HCT116 (cell line): ENCODE measurements around the gene DEFB127. TPM values are rescaled to one million over a fixed set of nuclear protein-coding genes. Genes with fewer than 3 reads are reported as not detected.
"Not testable (repeated sequence)": the region's sequence is repeated elsewhere in the genome, so short reads cannot be mapped to it uniquely, and the experiment has no call there.

Experiments
- ATAC-seq: fragments of 200-7000 bp; cut with Tn5 transposase; 2 replicates; pipeline ENCODE4 v1.9.1; 2020; ENCODE audit warnings: mild to moderate bottlenecking, moderate library complexity
- BruUV-seq: library from RNA; stranded (reverse); fragments of 400-500 nt; replicated peaks from 2 replicates; lab custom pipeline; 2021; lab: Mats Ljungman, UMichigan
- CTCF ChIA-PET: fragments of 300-600 bp; sonication (Branson Sonifier 250); formaldehyde crosslinking; loops from one replicate; lab custom pipeline; 2021; ENCODE audit warnings: antibody characterized with exemption; lab: Charles Lee
- POLR2A ChIA-PET: fragments of 300-600, 350-600 bp; sonication (Branson Sonifier 250); formaldehyde crosslinking; loops from one replicate; lab custom pipeline; 2021; ENCODE audit warnings: antibody characterized with exemption; lab: Charles Lee
- RAD21 ChIA-PET, 2 experiments: fragments of 300-600 bp; sonication (Branson Sonifier 250); formaldehyde crosslinking; loops; one replicate each; lab custom pipeline; 2023; ENCODE audit warnings: low total read pairs in 2 of 2; ENCODE audit not compliant: uncharacterized antibody in 2 of 2, unreplicated experiment in 2 of 2, low non-redundant PET in 1 of 2; lab: Charles Lee
- DNase-seq: peaks from one replicate; pipeline ENCODE4 v3.0.0-alpha.2; 2010; ENCODE audit warnings: low read depth, low spot score
- H2AFZ ChIP-seq: fragments of 200-600 bp; shearing (Covaris generic), sonication (generic); 2 replicates; pipeline ENCODE4 v1.6.1; 2017; ENCODE audit warnings: low read depth, mixed run types, mixed read lengths, antibody characterized with exemption, low read length; ENCODE audit not compliant: poor library complexity, severe bottlenecking
- H3K27ac ChIP-seq: 2 replicates; pipeline ENCODE4 v1.5.1; 2012; ENCODE audit warnings: low read depth, low read length
- H3K27me3 ChIP-seq: fragments of 200-600 bp; sonication (generic); 2 replicates; pipeline ENCODE4 v1.6.1; 2016; ENCODE audit warnings: mixed run types, low read length, mixed read lengths; ENCODE audit not compliant: insufficient read depth
- H3K36me3 ChIP-seq, 2 experiments: fragments of 200-500 bp in 1 of 2; fragments of 200-600 bp in 1 of 2; sonication (Bioruptor generic) in 1 of 2; sonication (generic) in 1 of 2; 2 replicates each; pipeline versions ENCODE4 v1.5.1 to v1.6.1; 2014 to 2016; ENCODE audit warnings: low read length in 2 of 2, inconsistent platforms in 1 of 2, mixed read lengths in 1 of 2, mixed run types in 1 of 2; ENCODE audit not compliant: insufficient read depth in 2 of 2, control insufficient read depth in 1 of 2
- H3K4me1 ChIP-seq, 2 experiments: fragments of 200-600 bp in 1 of 2; sonication (generic) in 1 of 2; 2 replicates each; pipeline versions ENCODE4 v1.5.1 to v1.6.1; 2012 to 2017; ENCODE audit warnings: low read length in 2 of 2, inconsistent platforms in 1 of 2, mild to moderate bottlenecking in 1 of 2, mixed read lengths in 1 of 2, mixed run types in 1 of 2, moderate library complexity in 1 of 2; ENCODE audit not compliant: insufficient read depth in 2 of 2, control insufficient read depth in 1 of 2
- H3K4me2 ChIP-seq: fragments of 200-600 bp; sonication (generic); 2 replicates; pipeline ENCODE4 v1.6.1; 2017; ENCODE audit warnings: mixed run types, low read length, mixed read lengths
- H3K4me3 ChIP-seq, 2 experiments: fragments of 200-600 bp in 1 of 2; sonication (generic) in 1 of 2; replicated peaks in 1 of 2; 2 replicates each; pipeline ENCODE4 v1.5.1; 2011 to 2016; ENCODE audit warnings: low read length in 2 of 2, control low read depth in 1 of 2, low read depth in 1 of 2, mild to moderate bottlenecking in 1 of 2, mixed read lengths in 1 of 2, mixed run types in 1 of 2
- H3K79me2 ChIP-seq: fragments of 200-600 bp; sonication (generic); 2 replicates; pipeline ENCODE4 v1.6.1; 2017; ENCODE audit warnings: mild to moderate bottlenecking, mixed run types, low read length, moderate library complexity, mixed read lengths; ENCODE audit not compliant: insufficient read depth
- H3K9ac ChIP-seq: fragments of 200-600 bp; sonication (generic); 2 replicates; pipeline ENCODE4 v1.6.1; 2016; ENCODE audit warnings: low read length, mixed read lengths
- H3K9me2 ChIP-seq: fragments of 200-600 bp; sonication (generic), shearing (Covaris generic); 2 replicates; pipeline ENCODE4 v1.6.1; 2017; ENCODE audit warnings: mixed run types, mild to moderate bottlenecking, moderate library complexity; ENCODE audit not compliant: insufficient read depth
- H3K9me3 ChIP-seq, 2 experiments: fragments of 200-500 bp in 1 of 2; fragments of 200-600 bp in 1 of 2; sonication (Bioruptor generic) in 1 of 2; sonication (generic) in 1 of 2; 2 replicates each; pipeline ENCODE4 v1.6.1; 2014 to 2017; ENCODE audit warnings: low read length in 2 of 2, mixed read lengths in 2 of 2, inconsistent platforms in 1 of 2, low read depth in 1 of 2, mild to moderate bottlenecking in 1 of 2, mixed run types in 1 of 2, moderate library complexity in 1 of 2; ENCODE audit not compliant: control insufficient read depth in 1 of 2, insufficient read depth in 1 of 2
- H4K20me1 ChIP-seq: fragments of 200-600 bp; sonication (generic), shearing (Covaris generic); 2 replicates; pipeline ENCODE4 v1.6.1; 2017; ENCODE audit warnings: mixed run types, mild to moderate bottlenecking, moderate library complexity; ENCODE audit not compliant: insufficient read depth
- ELF1 ChIP-seq: IDR thresholded peaks from 2 replicates; pipeline ENCODE4 v1.6.1; 2012; ENCODE audit warnings: low read depth, borderline replicate concordance
- FOSL1 ChIP-seq: IDR thresholded peaks from 2 replicates; pipeline ENCODE4 v1.6.1; 2012; ENCODE audit warnings: low read depth
- SP1 ChIP-seq: IDR thresholded peaks from 2 replicates; pipeline ENCODE4 v1.6.1; 2012; ENCODE audit warnings: low read depth
- SRF ChIP-seq: IDR thresholded peaks from 2 replicates; pipeline ENCODE4 v1.6.1; 2012; ENCODE audit warnings: low read depth
- intact Hi-C: fragments of 100-400 bp; cut with micrococcal nuclease; formaldehyde crosslinking; loops from 2 replicates; pipeline ENCODE4 v1.10.0; 2022
- total RNA-seq: library from RNA; stranded (reverse); gene quantifications from one replicate; pipeline ENCODE4 v1.2.1, GENCODE V29; 2021; ENCODE audit not compliant: unreplicated experiment
- TF ChIP-seq, protein P1 (sequence below): IDR thresholded peaks from 2 replicates; pipeline ENCODE4 v1.6.1; 2011; ENCODE audit warnings: mild to moderate bottlenecking, low read length, moderate library complexity; ENCODE audit not compliant: insufficient replicate concordance; ENCODE audit errors: extremely low read depth

DEFB127 gene
- total RNA-seq, 1 experiment from 2014 or later, result not detected

DNA sequence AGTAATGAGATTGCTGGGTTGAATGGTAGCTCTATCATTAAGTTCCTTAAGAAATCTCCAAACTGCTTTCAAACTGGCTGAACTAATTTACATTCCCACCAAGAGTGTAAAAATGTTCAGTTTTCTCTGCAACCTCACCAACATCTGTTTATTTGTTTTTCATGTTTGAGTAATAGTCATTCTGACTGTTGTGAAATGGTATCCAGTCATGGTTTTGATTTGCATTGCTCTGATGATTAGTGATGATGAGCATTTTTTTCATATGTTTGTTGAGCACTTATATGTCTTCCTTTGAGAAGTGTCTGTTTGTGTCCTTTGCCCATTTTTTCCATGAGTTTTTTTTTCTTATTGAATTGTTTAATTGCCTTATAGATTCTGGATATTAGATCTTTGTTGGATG, 44.9 kb upstream of the DEFB127 start:
- DNase-seq (no peak), ATAC-seq (no peak)
- no peak overlapping the region for H2AFZ ChIP-seq
- no peaks in the 10 kb centered on the region for H3K9me3 ChIP-seq
- ChIA-PET POLR2A (no interaction called here), RAD21 (no interaction called here), CTCF (no interaction called here)
- no peaks in the 10 kb centered on the region for H4K20me1 ChIP-seq
- H3K79me2 ChIP-seq, result no peaks in the 10 kb centered on the region
- TF ChIP-seq FOSL1 (no peak), ELF1 (no peak), SRF (no peak)
- 0 out of 2 replicates have a peak, but pooled peaks cover 3% of the 10 kb centered on the region for H3K27me3 ChIP-seq
- no peaks in the 10 kb centered on the region for H3K9me2 ChIP-seq
- intact Hi-C loops, result no loop called here
- H3K9ac ChIP-seq, result no peak overlapping the region
- no peaks in the 10 kb centered on the region for H3K4me1 ChIP-seq
- H3K4me2 ChIP-seq, result no peak overlapping the region
- BruUV-seq, result no TSS peak
- H3K27ac ChIP-seq, result no peak overlapping the region
- H3K36me3 ChIP-seq, result no peaks in the 10 kb centered on the region
- H3K4me3 ChIP-seq, result no peak overlapping the region

DNA sequence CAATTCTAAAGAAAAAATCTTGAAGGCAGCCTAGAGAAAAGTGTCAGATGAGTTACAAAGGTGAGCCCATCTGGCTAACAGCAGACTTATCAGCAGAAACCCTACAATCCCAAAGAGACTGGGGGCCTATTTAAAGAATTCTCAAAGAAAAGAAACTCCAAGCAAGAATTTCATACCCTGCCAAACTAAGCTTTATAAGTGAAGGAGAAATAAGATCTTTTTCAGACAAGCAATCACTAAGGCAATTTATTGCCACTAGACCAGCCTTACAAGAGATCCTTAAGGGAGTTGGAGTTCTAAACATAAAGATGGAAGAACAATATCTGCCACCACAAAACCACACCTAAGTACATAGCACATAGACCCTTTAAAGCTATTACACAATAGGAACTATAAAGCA, 39.7 kb upstream of the DEFB127 start:
- POLR2A ChIA-PET, result no interaction called here
- no peaks in the 10 kb centered on the region for H3K27me3 ChIP-seq

DNA sequence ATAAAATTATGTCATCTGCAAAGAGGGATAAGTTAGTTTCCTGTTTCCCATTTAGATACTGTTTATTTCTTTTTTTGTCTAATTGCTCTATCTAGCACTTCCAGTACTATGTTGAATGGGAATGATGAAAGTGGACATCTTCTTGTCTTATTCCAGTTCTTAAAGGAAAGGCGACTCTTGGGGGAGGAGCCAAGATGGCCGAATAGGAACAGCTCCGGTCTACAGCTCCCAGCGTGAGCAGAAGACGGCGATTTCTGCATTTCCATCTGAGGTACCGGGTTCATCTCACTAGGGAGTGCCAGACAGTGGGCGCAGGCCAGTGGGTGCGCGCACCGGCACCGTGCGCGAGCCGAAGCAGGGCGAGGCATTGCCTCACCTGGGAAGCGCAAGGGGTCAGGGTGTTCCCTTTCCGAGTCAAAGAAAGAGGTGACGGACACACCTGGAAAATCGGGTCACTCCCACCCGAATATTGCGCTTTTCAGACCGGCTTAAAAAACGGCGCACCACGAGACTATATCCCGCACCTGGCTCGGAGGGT, 27.4 kb upstream of the DEFB127 start:
- H3K9me3 ChIP-seq, intact Hi-C loops, DNase-seq, H3K4me1 ChIP-seq, RAD21 ChIA-PET, BruUV-seq, H3K4me3 ChIP-seq, H3K27me3 ChIP-seq, H3K4me2 ChIP-seq, H3K79me2 ChIP-seq, H3K9ac ChIP-seq, POLR2A ChIA-PET, H3K36me3 ChIP-seq, H2AFZ ChIP-seq, H3K9me2 ChIP-seq, H4K20me1 ChIP-seq, H3K27ac ChIP-seq, ATAC-seq, CTCF ChIA-PET: not testable (repeated sequence)

More for the DNA sequence above, 39.7 kb upstream of the DEFB127 start:
- no TSS peak for BruUV-seq
- H4K20me1 ChIP-seq, result no peaks in the 10 kb centered on the region
- no peaks in the 10 kb centered on the region for H3K79me2 ChIP-seq
- intact Hi-C loops, result no loop called here
- no peak overlapping the region for H3K4me2 ChIP-seq
- no peak overlapping the region for H3K4me3 ChIP-seq
- H3K9me3 ChIP-seq, result no peaks in the 10 kb centered on the region
- no peaks in the 10 kb centered on the region for H3K4me1 ChIP-seq
- ATAC-seq (no peak), DNase-seq (no peak)
- H2AFZ ChIP-seq, result no peak overlapping the region
- ChIA-PET RAD21 (no interaction called here), CTCF (no interaction called here)
- no peaks in the 10 kb centered on the region for H3K36me3 ChIP-seq
- H3K9ac ChIP-seq, result no peak overlapping the region
- H3K27ac ChIP-seq, result no peak overlapping the region
- H3K9me2 ChIP-seq, result no peaks in the 10 kb centered on the region
- TF ChIP-seq SP1, result no peak
- TF ChIP-seq, protein P1, sequence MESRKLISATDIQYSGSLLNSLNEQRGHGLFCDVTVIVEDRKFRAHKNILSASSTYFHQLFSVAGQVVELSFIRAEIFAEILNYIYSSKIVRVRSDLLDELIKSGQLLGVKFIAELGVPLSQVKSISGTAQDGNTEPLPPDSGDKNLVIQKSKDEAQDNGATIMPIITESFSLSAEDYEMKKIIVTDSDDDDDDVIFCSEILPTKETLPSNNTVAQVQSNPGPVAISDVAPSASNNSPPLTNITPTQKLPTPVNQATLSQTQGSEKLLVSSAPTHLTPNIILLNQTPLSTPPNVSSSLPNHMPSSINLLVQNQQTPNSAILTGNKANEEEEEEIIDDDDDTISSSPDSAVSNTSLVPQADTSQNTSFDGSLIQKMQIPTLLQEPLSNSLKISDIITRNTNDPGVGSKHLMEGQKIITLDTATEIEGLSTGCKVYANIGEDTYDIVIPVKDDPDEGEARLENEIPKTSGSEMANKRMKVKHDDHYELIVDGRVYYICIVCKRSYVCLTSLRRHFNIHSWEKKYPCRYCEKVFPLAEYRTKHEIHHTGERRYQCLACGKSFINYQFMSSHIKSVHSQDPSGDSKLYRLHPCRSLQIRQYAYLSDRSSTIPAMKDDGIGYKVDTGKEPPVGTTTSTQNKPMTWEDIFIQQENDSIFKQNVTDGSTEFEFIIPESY, result no peak
